ENCODE measurements around the gene WDR77. TPM values are rescaled to one million over a fixed set of nuclear protein-coding genes. Genes with fewer than 3 reads are reported as not detected.

The WDR77 gene
- total RNA-seq, 1 experiment from 2014 or later: 154 TPM

DNA sequence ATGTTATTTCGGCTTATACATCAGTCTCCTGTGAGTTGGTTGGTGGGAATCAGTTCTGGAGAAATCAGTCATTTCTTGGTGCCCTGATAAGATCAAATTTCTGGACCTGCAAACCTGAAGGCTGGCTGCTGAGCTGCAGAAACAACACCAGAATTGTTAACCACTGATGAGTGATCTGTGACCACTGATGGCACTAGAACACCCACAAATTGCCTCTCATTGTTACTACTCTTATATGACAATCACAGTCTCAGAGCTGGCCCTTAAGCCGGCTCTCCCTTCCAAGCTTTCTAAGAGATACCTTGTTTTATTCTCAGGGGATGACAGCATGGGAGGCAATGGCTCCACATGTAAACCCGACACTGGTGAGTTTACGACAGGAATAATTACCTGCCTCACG lies 26.6 kb upstream of the WDR77 start:
- Histone ChIP-seq H3K4me3 (no peak overlapping the region), H3K36me3 (no peaks in the 10 kb centered on the region; the same call in none of the 2 replicates), H3K27me3 (no peaks in the 10 kb centered on the region), H3K9me3 (no peaks in the 10 kb centered on the region)
- DNase-seq: no peak

- Histone ChIP-seq H3K9me3 (no peaks in the 10 kb centered on the region), H3K36me3 (peaks cover 5% of the 10 kb centered on the region), H3K4me3 (no peak overlapping the region), H3K27me3 (no peaks in the 10 kb centered on the region)
- no peak for DNase-seq
These were observed 25.5 kb upstream of the WDR77 start for GRCh38 chr1:111474521-111474920.

GRCh38 chr1:111474106-111474505 lies 25.1 kb upstream of the WDR77 start:
- no peaks in the 10 kb centered on the region for H3K9me3 ChIP-seq
- no peak for DNase-seq
- peaks cover 6% of the 10 kb centered on the region for H3K36me3 ChIP-seq
- no peaks in the 10 kb centered on the region for H3K27me3 ChIP-seq
- no peak overlapping the region for H3K4me3 ChIP-seq

DNA sequence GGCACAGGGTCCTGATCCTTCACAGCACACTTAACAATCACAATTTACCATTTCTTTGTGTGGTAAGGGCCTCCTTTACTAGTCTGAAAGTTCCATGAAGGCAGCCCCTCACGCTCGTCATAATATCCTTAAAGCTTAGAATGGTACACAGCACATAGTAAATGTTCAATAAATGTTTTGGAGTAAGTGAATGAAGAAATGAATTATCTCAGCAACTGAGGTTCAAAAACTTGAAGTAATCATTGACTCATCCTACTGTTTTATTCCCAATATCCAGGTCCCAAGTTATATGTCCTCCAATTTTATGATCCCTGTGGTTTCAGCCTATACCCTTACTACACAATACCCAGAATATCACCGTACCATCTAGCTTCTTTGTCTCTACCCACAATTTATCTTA lies 22.5 kb upstream of the WDR77 start:
- Histone ChIP-seq H3K27me3 (no peaks in the 10 kb centered on the region), H3K9me3 (no peaks in the 10 kb centered on the region), H3K36me3 (peaks cover 22% of the 10 kb centered on the region), H3K4me3 (no peak overlapping the region)
- DNase-seq: no peak

DNA sequence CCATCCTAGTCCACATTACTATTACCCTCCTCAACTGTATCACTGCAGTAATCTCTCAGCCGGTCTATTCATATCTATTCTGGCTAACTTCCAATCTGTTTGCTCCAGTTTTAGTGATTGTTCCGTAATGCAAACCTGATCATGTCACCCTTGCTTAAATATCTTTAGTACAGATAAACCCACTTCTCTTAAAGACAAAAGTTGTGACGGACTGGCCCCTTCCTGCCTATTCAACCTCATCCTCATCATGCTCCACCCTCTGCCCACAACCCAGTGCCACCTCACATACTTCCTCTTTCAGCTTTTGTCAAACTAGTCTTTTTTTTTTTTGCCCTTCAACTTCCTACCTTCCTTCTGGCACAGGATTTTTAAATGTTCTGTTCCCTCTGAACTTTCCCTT lies 22.0 kb upstream of the WDR77 start:
- H3K27me3 ChIP-seq: no peaks in the 10 kb centered on the region
- H3K4me3 ChIP-seq: no peak overlapping the region
- no peaks in the 10 kb centered on the region for H3K9me3 ChIP-seq
- H3K36me3 ChIP-seq: peaks cover 22% of the 10 kb centered on the region
- DNase-seq: no peak

DNA sequence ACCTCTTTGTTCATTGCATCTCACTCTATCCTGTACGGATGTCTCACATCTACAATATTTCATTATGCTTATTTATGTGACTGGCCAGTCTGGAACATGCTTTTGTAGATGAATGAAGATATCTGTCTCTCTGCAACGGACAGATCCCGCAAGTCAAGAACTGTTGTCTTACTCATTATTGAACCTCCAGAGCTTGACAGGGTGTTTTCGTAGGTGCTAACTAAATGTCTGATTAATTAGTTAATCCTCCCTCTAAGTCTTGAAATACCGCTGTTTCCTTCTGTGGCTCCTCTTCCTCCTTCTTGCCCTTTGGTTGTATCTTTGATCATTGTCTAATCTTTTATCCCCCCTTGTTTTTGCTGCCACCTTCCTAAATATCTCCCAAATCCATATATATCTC lies 21.5 kb upstream of the WDR77 start:
- DNase-seq: no peak
- H3K36me3 ChIP-seq: peaks cover 25% of the 10 kb centered on the region
- H3K9me3 ChIP-seq: no peaks in the 10 kb centered on the region
- H3K4me3 ChIP-seq: no peak overlapping the region
- H3K27me3 ChIP-seq: no peaks in the 10 kb centered on the region

GRCh38 chr1:111469539-111469938 lies 20.5 kb upstream of the WDR77 start:
- no peak for DNase-seq
- no peaks in the 10 kb centered on the region for H3K9me3 ChIP-seq
- peaks cover 30% of the 10 kb centered on the region for H3K36me3 ChIP-seq
- H3K4me3 ChIP-seq: no peak overlapping the region
- H3K27me3 ChIP-seq: no peaks in the 10 kb centered on the region

DNA sequence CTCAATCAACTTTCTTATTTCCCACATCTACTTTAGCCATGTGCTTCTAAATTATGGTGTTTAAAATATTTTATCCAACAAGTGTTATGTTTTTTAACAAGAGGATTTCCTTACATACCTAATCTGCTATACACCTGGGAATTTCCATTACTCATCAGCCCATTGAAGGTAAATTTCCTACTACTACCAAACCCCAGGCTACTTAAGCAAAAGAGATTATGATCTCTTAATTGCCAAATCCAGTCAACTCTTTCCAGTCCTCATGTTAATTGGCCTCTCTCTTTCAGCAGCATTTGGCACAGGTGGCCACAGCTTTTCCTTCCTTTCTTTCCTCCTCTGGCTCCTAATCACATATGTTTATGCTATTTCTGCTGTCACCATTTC lies 19.7 kb upstream of the WDR77 start:
- Histone ChIP-seq H3K27me3 (no peaks in the 10 kb centered on the region), H3K9me3 (no peaks in the 10 kb centered on the region), H3K4me3 (no peak overlapping the region), H3K36me3 (peaks cover 30% of the 10 kb centered on the region)
- no peak for DNase-seq

DNA sequence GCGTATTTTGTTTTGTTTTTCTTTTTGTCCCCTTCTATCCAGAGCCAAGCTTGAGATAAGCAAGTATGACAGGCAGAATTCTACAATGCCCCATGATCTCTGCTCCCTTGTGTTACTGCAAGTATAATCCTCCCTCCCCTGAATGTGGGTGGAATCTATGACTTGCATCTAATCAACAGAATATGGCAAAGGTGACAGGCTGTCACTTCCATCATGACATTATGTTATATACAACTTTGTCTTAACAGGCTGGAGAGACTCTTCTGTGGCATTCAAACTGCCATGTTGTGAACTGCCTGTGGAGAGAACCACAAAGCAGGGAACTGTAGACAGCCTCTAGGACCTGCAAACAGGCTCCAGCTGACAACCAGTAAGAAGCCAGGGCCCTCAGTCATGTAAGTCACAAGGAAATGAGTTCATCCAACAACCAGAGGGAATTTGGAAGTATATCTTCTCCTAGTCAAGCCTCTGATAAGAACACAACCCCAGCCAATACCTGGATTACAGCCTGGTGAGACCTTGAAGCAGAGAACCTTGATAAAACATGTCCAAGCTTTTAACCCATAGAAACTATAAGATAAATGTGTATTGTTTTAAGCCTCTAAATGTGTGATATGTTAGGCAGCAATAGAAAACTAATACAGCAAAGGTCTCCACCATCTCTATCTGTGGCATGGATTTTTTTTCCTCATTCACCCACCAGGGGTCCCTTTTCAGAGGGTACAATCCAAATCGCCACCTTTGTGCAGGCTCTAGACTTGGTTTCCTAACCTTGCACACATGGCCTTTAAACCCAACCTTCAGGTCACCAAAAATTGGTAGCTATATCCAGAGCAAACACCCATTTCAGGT lies 19.0 kb upstream of the WDR77 start:
- Histone ChIP-seq H3K9me3 (no peaks in the 10 kb centered on the region), H3K27me3 (no peaks in the 10 kb centered on the region), H3K4me3 (no peak overlapping the region), H3K36me3 (peaks cover 32% of the 10 kb centered on the region)
- no peak for DNase-seq

GRCh38 chr1:111466480-111466879 lies 17.4 kb upstream of the WDR77 start:
- no peak for DNase-seq
- peaks cover 41% of the 10 kb centered on the region for H3K36me3 ChIP-seq
- H3K4me3 ChIP-seq: no peak overlapping the region
- H3K9me3 ChIP-seq: no peaks in the 10 kb centered on the region
- H3K27me3 ChIP-seq: no peaks in the 10 kb centered on the region

GRCh38 chr1:111465754-111466153 lies 16.7 kb upstream of the WDR77 start:
- H3K27me3 ChIP-seq: no peaks in the 10 kb centered on the region

DNA sequence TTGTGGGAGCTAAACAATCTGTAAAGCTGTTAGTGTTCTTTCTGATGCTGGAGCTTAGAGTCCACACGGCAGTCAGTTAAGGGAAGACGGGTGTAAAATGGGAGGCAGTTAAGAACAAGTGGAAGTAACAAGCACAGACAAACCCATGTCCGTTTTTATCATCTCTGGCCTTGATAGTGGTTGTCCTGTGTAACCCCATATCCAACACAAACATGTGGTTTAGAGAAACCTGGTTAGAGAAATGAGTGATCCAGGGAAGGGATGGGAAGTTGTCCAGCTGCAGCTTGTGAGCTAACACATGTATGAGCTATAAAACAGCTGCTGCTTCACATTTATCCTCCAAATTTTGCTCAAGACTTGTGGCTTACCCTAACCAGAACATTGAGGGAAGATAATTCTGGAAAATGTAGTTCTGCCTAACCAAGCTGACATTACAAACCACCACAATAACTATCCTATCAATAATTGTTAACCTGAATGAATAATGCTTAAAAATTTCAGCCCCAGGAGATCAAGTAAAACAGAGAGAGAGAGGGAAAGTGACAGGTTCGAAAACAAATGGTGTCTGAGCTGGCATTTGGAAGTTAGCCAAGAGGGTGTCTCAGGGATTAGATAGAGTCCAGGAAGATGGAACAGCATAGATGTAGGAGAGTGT lies 14.1 kb upstream of the WDR77 start:
- peak; percentile 16 for DNase-seq
- no peak overlapping the region for H3K4me3 ChIP-seq
- H3K9me3 ChIP-seq: no peaks in the 10 kb centered on the region
- H3K27me3 ChIP-seq: no peaks in the 10 kb centered on the region
- peaks cover 61% of the 10 kb centered on the region for H3K36me3 ChIP-seq

More at GRCh38 chr1:111465754-111466153, 16.7 kb upstream of the WDR77 start:
- Histone ChIP-seq H3K9me3 (no peaks in the 10 kb centered on the region), H3K4me3 (no peak overlapping the region), H3K36me3 (peaks cover 47% of the 10 kb centered on the region)
- no peak for DNase-seq

DNA sequence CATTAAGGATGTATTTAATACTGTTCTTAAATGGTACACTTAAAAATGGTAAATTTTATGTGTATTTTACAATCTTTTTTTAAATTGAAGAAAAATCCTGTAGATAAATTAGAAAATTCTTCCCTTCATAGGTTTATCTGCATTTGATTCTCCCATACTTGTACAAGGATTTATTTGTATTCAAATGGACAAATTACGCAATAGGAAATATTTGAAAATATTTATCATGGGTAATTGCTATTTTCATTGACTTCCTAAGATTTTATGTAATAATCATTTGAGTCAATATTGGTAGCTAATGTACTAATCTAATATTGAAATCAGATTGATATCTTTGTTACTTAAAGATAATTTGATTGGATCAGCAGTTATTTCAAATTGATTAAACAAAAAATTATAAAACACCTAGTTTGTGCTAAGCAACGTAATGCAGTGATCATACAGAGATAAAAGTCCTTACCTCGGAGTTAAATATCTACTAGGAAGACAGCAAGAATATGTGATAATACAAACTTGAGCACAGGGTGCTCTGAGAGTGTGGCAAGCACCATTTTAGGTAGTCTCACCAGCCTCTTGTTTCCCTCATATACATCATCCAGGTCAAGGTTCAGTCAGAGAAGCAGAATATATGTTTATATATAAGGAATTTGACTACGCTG lies 13.4 kb upstream of the WDR77 start:
- DNase-seq: no peak
- Histone ChIP-seq H3K27me3 (no peaks in the 10 kb centered on the region), H3K36me3 (peaks cover 61% of the 10 kb centered on the region), H3K4me3 (no peak overlapping the region), H3K9me3 (no peaks in the 10 kb centered on the region)

- DNase-seq: no peak
- Histone ChIP-seq H3K27me3 (no peaks in the 10 kb centered on the region), H3K9me3 (no peaks in the 10 kb centered on the region), H3K4me3 (no peak overlapping the region), H3K36me3 (peaks cover 65% of the 10 kb centered on the region)
These were observed 12.7 kb upstream of the WDR77 start for GRCh38 chr1:111461765-111462164.

GRCh38 chr1:111455642-111456031 lies 6.6 kb upstream of the WDR77 start:
- no peaks in the 10 kb centered on the region for H3K9me3 ChIP-seq
- H3K36me3 ChIP-seq: peaks cover 94% of the 10 kb centered on the region
- no peak for DNase-seq
- H3K4me3 ChIP-seq: no peak overlapping the region
- H3K27me3 ChIP-seq: no peaks in the 10 kb centered on the region

DNA sequence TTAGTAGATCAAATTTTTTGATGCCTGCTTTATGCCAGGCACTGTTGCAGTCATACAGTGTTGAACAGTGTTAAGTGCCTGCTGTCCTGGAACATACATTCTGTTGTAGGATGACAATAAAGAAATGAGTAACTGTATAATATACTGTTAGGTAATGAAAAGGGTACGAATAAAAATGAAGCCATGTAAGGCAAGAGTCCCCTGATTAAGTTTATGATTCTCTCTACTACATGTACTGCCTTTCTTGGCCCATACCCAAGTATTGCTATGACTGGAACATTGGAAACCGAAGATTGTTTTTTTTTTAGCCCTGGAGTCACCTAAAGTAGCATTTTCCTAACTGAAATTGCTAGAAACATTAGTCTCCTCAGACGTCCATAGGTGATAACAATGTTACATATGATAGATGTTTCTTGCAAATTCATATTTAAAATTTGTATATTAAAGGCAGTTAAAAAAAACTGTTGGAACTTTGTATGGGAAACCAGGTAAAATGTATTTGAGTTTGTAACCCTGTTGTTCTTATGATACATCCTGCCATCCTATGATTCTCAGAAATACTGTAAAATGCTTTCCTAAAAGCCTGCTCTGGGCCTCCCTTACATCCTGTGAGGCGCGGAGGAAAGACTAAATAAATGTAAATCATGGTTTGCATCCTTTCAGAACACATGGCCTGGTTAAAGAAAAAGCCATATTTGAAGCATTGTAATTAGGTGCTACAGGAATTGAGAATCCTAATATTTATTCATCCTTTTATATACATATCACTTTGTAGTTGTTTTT lies 6.0 kb upstream of the WDR77 start:
- DNase-seq: no peak
- Histone ChIP-seq H3K27me3 (no peaks in the 10 kb centered on the region), H3K4me3 (no peak overlapping the region), H3K36me3 (peaks cover 94% of the 10 kb centered on the region), H3K9me3 (no peaks in the 10 kb centered on the region)

- Histone ChIP-seq H3K36me3 (peaks cover 88% of the 10 kb centered on the region), H3K9me3 (no peaks in the 10 kb centered on the region), H3K4me3 (no peak overlapping the region), H3K27me3 (no peaks in the 10 kb centered on the region)
- DNase-seq: no peak
These were observed 4.7 kb upstream of the WDR77 start for GRCh38 chr1:111453706-111454105.

Data from MG63 (cell line).